Measurements from ENCODE around the gene MPZL1. TPM values are rescaled to one million over a fixed set of nuclear protein-coding genes. Genes with fewer than 3 reads are reported as not detected.
"Not testable (repeated sequence)": the region's sequence is repeated elsewhere in the genome, so short reads cannot be mapped to it uniquely, and the experiment has no call there.

Gene MPZL1
- total RNA-seq, 1 donor from 2014 or later, result 85.2 TPM

- TF ChIP-seq, protein P1, sequence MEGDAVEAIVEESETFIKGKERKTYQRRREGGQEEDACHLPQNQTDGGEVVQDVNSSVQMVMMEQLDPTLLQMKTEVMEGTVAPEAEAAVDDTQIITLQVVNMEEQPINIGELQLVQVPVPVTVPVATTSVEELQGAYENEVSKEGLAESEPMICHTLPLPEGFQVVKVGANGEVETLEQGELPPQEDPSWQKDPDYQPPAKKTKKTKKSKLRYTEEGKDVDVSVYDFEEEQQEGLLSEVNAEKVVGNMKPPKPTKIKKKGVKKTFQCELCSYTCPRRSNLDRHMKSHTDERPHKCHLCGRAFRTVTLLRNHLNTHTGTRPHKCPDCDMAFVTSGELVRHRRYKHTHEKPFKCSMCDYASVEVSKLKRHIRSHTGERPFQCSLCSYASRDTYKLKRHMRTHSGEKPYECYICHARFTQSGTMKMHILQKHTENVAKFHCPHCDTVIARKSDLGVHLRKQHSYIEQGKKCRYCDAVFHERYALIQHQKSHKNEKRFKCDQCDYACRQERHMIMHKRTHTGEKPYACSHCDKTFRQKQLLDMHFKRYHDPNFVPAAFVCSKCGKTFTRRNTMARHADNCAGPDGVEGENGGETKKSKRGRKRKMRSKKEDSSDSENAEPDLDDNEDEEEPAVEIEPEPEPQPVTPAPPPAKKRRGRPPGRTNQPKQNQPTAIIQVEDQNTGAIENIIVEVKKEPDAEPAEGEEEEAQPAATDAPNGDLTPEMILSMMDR (IDR thresholded peaks at IDR 0.05), result no peak
- Histone ChIP-seq H3K27me3 (no peaks in the 10 kb centered on the region), H3K9me3 (no peaks in the 10 kb centered on the region), H3K4me1 (no peaks in the 10 kb centered on the region), H3K36me3 (no peaks in the 10 kb centered on the region), H3K4me3 (no peak overlapping the region), H3K27ac (no peak overlapping the region)
- ATAC-seq, result no peak
- intact Hi-C loops (cut with DNase I), result no loop called here
- no peak for DNase-seq
Observed at GRCh38 chr1:167825419-167826079, 103.8 kb downstream of the MPZL1 start.

DNA sequence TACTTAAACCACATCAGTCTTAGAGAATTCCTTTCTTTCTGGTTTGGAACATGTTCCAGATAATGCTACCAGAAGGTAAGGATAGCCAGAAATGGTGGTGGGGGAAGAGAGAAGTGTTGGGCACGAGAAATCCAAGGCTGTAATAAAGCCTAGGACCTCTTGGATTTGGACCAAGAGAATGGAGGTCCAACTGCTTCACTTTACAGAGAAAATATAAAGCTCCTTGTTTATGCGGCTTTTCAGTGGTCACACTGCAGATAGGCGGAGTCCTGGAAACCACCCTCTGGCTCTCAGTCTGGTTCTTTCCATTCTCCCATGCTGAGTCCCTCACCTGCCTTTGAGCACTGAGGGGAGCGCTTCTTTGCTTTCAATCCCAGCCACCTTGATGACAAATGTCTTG lies 104.3 kb downstream of the MPZL1 start:
- Histone ChIP-seq H3K27me3 (no peaks in the 10 kb centered on the region), H3K4me3 (no peak overlapping the region), H3K36me3 (no peaks in the 10 kb centered on the region), H3K4me1 (no peaks in the 10 kb centered on the region), H3K9me3 (no peaks in the 10 kb centered on the region), H3K27ac (no peak overlapping the region)
- intact Hi-C loops (cut with DNase I), result no loop called here
- ATAC-seq (no peak), DNase-seq (no peak)
- TF ChIP-seq, protein P1 (IDR thresholded peaks at IDR 0.05), result no peak

DNA sequence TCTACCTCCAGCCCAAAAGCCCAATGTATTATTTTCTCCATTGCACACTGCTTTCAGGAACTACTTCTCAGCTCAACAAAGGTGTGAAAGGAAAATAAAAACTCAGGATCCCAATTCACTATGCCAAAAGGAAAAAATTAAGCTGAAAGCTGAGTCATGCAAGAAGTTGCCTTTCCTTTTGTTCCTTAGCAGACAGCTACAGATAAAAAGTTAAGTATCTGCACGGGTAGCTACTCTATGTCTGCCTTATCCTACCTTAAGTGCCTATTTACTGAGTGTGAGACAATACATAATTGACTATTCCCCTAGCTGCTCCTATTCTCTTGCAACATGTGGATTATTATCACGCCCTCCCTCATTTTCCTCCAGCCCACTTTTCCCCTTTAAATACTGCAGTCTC lies 108.1 kb downstream of the MPZL1 start:
- Histone ChIP-seq H3K27me3 (no peaks in the 10 kb centered on the region), H3K4me3 (no peak overlapping the region), H3K9me3 (no peaks in the 10 kb centered on the region), H3K4me1 (no peaks in the 10 kb centered on the region), H3K36me3 (no peaks in the 10 kb centered on the region), H3K27ac (no peak overlapping the region)
- TF ChIP-seq, protein P1 (IDR thresholded peaks at IDR 0.05), result no peak
- DNase-seq (no peak), ATAC-seq (no peak)
- intact Hi-C loops (cut with DNase I), result no loop called here

- H3K4me1 ChIP-seq; DNase-seq; H3K27me3 ChIP-seq; H3K9me3 ChIP-seq; H3K27ac ChIP-seq; ATAC-seq; H3K36me3 ChIP-seq; H3K4me3 ChIP-seq; intact Hi-C loops (cut with DNase I): not testable (repeated sequence)
Observed at GRCh38 chr1:167830668-167831067, 108.9 kb downstream of the MPZL1 start.

- ATAC-seq, result no peak
- TF ChIP-seq, protein P1 (IDR thresholded peaks at IDR 0.05), result no peak
- Histone ChIP-seq H3K36me3 (no peaks in the 10 kb centered on the region), H3K27ac (no peak overlapping the region), H3K4me3 (no peak overlapping the region), H3K9me3 (no peaks in the 10 kb centered on the region), H3K27me3 (no peaks in the 10 kb centered on the region), H3K4me1 (no peaks in the 10 kb centered on the region)
- no peak for DNase-seq
- intact Hi-C loops (cut with DNase I), result no loop called here
Observed at GRCh38 chr1:167832693-167833092, 110.9 kb downstream of the MPZL1 start.

DNA sequence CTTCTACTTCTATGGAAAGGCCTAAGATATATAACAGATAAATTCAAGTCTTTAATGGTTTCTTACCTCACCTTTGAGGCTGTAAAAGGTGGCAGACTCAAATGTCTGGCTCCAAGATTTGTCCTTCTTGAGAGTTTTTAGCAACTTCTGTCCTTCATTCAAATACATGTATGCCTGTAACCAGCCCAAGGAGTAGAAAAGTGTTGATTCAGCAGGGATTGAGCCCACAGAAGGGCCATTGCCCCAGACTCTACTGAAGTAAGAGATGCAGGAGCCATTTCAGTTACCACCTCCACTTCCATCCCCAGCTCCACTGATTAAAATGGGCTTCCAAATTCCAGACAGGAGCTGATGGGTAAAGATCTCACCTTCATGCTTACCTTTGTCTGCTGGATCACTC lies 112.1 kb downstream of the MPZL1 start:
- TF ChIP-seq, protein P1 (IDR thresholded peaks at IDR 0.05), result no peak
- ATAC-seq, result no peak

More for the DNA sequence above, 112.1 kb downstream of the MPZL1 start:
- H3K27ac ChIP-seq, result no peak overlapping the region
- H3K27me3 ChIP-seq, result no peaks in the 10 kb centered on the region
- no peaks in the 10 kb centered on the region for H3K4me1 ChIP-seq
- no peaks in the 10 kb centered on the region for H3K9me3 ChIP-seq
- intact Hi-C loops (cut with DNase I), result no loop called here
- no peak overlapping the region for H3K4me3 ChIP-seq
- H3K36me3 ChIP-seq, result no peaks in the 10 kb centered on the region
- DNase-seq, result no peak

Data from upper lobe of right lung (tissue), 1 donor.